GM10266 (cell line): ENCODE results near the gene OR6M1.

Experiments used
- DNase-seq: peaks from one replicate; pipeline ENCODE4 v3.0.0; 2012; ENCODE audit errors: extremely low spot score
- TF ChIP-seq, protein P1 (sequence below): IDR thresholded peaks from 2 replicates; pipeline ENCODE4 v1.5.1; 2012; ENCODE audit warnings: mild to moderate bottlenecking, low read depth; ENCODE audit not compliant: control insufficient read depth, insufficient read depth; ENCODE audit errors: missing control alignments

OR6M1 gene

DNA sequence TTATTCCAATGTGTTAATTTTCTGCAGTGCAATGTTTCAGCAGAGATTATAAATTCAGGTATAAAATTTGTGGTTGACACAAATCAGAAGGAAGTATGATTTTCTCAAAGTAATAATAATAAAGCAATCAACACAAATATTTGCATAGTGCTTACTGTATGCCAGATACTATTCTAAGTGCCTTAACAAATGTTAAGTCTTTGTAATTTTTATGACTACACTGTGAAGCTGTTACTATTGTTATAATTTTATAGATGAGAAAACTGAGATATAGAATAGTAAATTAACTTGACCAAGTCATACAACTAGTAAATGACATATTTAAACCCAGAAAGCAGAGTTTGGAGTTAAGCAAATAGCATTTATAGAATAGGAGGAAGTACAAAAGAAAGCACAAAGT, 35.4 kb downstream of the OR6M1 start:
- DNase-seq: no peak
- TF ChIP-seq, protein P1, sequence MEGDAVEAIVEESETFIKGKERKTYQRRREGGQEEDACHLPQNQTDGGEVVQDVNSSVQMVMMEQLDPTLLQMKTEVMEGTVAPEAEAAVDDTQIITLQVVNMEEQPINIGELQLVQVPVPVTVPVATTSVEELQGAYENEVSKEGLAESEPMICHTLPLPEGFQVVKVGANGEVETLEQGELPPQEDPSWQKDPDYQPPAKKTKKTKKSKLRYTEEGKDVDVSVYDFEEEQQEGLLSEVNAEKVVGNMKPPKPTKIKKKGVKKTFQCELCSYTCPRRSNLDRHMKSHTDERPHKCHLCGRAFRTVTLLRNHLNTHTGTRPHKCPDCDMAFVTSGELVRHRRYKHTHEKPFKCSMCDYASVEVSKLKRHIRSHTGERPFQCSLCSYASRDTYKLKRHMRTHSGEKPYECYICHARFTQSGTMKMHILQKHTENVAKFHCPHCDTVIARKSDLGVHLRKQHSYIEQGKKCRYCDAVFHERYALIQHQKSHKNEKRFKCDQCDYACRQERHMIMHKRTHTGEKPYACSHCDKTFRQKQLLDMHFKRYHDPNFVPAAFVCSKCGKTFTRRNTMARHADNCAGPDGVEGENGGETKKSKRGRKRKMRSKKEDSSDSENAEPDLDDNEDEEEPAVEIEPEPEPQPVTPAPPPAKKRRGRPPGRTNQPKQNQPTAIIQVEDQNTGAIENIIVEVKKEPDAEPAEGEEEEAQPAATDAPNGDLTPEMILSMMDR: no peak

DNA sequence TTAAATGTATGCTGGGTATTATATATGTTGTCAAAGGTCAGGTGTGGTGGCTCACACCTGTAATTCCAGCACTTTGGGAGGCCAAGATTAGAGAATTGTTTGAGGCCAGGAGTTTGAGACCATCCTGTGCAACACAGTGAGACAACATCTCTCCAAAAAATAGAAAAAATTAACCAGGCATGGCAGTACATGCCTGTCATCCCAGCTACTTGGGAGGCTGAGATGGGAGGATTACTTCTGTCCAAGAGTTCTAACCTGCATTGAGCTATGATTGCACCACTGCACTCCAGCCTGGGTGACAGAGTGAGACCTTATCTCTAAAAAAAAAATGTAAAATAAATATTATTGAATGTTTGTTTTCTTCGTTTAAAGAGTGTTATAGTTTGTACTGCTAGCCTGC, 40.5 kb downstream of the OR6M1 start:
- no peak for DNase-seq
- TF ChIP-seq, protein P1: no peak

DNA sequence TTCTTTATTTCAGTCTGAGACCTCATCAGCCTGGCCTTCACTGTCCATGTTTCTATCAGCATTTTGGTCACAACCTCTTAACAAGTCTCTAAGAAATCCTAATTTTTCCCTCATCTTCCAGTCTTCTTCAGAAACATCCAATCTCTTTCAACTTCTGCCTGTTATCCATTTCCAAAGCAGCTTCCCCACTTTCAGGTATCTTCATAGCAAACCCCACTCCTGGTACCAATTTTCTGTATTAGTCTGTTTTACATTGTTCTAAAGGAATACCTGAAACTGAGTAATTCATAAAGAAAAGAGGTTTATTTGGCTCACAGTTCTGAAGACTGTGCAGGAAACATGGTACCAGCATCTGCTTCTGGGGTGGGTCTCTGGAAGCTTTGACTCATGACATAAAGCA, 43.7 kb downstream of the OR6M1 start:
- TF ChIP-seq, protein P1: no peak
- DNase-seq: no peak

DNA sequence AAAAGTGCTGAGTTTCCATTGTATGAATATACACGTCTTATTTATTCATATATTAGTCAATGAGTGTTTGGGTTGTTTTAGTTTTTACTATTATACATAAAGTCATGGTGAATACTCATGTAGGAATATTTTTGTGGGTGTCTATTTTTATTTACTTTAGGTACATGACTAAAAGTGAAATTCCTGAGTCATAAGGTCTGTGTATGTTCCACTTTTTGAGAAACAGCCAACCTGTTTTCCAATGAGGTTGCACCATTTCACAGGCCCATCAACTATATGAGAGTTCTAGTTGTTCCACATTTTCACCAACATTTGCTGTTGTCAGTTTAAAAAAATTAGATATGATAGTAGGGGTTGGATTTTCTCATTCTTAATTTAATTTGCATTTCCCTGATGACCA, 45.3 kb downstream of the OR6M1 start:
- TF ChIP-seq, protein P1: no peak
- peak; percentile 53 for DNase-seq

DNA sequence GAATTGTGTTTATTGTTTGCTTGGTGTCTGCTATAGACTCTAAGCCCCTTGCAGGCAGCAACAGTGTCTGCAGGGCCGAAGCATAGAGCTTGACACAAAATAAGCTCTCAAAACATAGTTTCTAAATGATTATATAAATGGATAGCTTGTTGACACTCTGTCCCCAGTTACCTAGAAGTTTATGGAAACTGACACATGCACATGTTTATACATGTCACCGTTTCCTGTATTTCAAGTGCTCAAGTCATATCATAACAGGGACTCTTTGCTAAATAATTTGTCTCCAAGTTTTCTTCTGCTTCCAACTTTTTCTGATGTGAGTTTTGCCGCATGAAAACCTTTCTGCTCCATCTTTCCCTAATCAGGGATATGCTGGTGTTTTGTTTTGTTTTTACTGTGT, 48.2 kb downstream of the OR6M1 start:
- TF ChIP-seq, protein P1: no peak
- no peak for DNase-seq

DNA sequence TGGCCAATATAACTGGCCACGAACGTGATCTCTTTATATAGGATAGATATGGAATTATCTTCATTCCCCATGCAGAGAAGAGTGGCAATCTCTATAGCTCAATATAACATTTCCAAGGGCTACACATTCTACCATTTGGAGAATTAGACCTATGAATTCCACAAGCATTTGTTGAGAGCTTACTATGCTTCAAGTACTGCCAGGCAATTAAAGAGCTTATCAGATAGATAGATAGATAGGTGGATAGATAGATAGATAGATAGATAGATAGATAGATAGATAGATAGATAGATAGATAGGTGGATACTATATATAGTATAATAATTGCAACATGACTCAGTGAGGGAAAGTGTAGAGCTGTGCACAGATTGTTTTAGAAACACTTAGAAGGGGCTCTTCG, 50.3 kb downstream of the OR6M1 start:
- no peak for DNase-seq
- TF ChIP-seq, protein P1: no peak
